Esophagus squamous epithelium (tissue), 5 donors: ENCODE data around the gene TMEM256. TPM values are rescaled to one million over a fixed set of nuclear protein-coding genes. Genes with fewer than 3 reads are reported as not detected.
"Not testable (repeated sequence)": the region's sequence is repeated elsewhere in the genome, so short reads cannot be mapped to it uniquely, and the experiment has no call there.

Experiments used
- DNase-seq: peaks from one replicate; lab custom pipeline; 2025; lab: John Stamatoyannopoulos, UW
- H3K27ac ChIP-seq, 4 donors: fragments of 200-600 bp; sonication (generic); one replicate each; pipeline ENCODE4 v1.5.1; 2016 to 2019; ENCODE audit warnings: mild to moderate bottlenecking in 1 of 4
- H3K27me3 ChIP-seq, 4 donors: fragments of 200-600 bp; sonication (generic); 1 replicate in 3 of 4; 2 replicates in 1 of 4; pipeline versions ENCODE4 v1.5.1 to v1.6.0; 2017 to 2021; ENCODE audit warnings: antibody characterized with exemption in 1 of 4
- H3K36me3 ChIP-seq, 3 donors: fragments of 200-600 bp; sonication (generic); one replicate each; pipeline ENCODE4 v1.5.1; 2016 to 2019
- H3K4me1 ChIP-seq, 3 donors: fragments of 200-600 bp; sonication (generic); one replicate each; pipeline ENCODE4 v1.5.1; 2017 to 2019
- H3K4me3 ChIP-seq, 4 donors: fragments of 200-600 bp; sonication (generic); 1 replicate in 3 of 4; 2 replicates in 1 of 4; pipeline ENCODE4 v1.5.1; 2016 to 2019; ENCODE audit warnings: mild to moderate bottlenecking in 2 of 4, moderate library complexity in 1 of 4
- H3K9me3 ChIP-seq, 3 donors: fragments of 200-600 bp; sonication (generic); one replicate each; pipeline ENCODE4 v1.5.1; 2016 to 2019
- CTCF ChIP-seq, 6 experiments: fragments of 450-650 bp in 4 of 6; fragments of 200-600 bp in 2 of 6; sonication (generic) in 2 of 6; IDR thresholded peaks; one replicate each; pipeline ENCODE4 v1.5.1; 2016 to 2019; ENCODE audit warnings: antibody characterized with exemption in 6 of 6, mild to moderate bottlenecking in 4 of 6, moderate library complexity in 4 of 6
- POLR2A ChIP-seq, 4 donors: fragments of 450-650 bp; IDR thresholded peaks; one replicate each; pipeline ENCODE4 v1.6.1; 2017; ENCODE audit warnings: antibody characterized with exemption in 4 of 4, mild to moderate bottlenecking in 4 of 4, moderate library complexity in 3 of 4
- WGBS, 2 donors: methylation state at CpG; one replicate each; pipeline ENCODE4 v1.1.5; 2018; 5-methylcytosine and 5-hydroxymethylcytosine counted together
- intact Hi-C: fragments of 100-400 bp; cut with DNase I; formaldehyde crosslinking; loops from one replicate; pipeline ENCODE4 v1.15.0; 2022
- total RNA-seq, 4 donors: library from RNA; depleted of rRNA; stranded (reverse); fragments of >200 nt; gene quantifications; one replicate each; pipeline ENCODE4 v1.1.0, GENCODE V29; 2016
- donor health status: DM: yes; HTN: yes; CAD: no.

Gene TMEM256
- total RNA-seq, 4 donors from 2014 or later = 27.9 to 88.0 (median 66.7) TPM

- no peaks in the 10 kb centered on the region for H3K9me3 ChIP-seq
- no peak overlapping the region for H3K27ac ChIP-seq
- no peaks in the 10 kb centered on the region for H3K36me3 ChIP-seq
- no peaks in the 10 kb centered on the region for H3K27me3 ChIP-seq
- 72 to 73% methylated on average over 4 to 5 of the region's 5 CpGs for WGBS, 2 donors
- TF ChIP-seq CTCF (IDR thresholded peaks at IDR 0.05) (no peak), POLR2A (IDR thresholded peaks at IDR 0.05) (no peak)
- no peak overlapping the region for H3K4me3 ChIP-seq
- intact Hi-C loops = no loop called here
- H3K4me1 ChIP-seq = no peaks in the 10 kb centered on the region
- DNase-seq = no peak
These were observed 34.1 kb downstream of the TMEM256 start for GRCh38 chr17:7369825-7370224.

GRCh38 chr17:7368599-7368994, 35.3 kb downstream of the TMEM256 start:
- H3K4me3 ChIP-seq, H3K36me3 ChIP-seq, H3K4me1 ChIP-seq, H3K27ac ChIP-seq, H3K27me3 ChIP-seq, DNase-seq, H3K9me3 ChIP-seq, intact Hi-C loops: not testable (repeated sequence)
- 82 to 85% methylated on average over 5 of the region's 5 CpGs for WGBS, 2 donors

- WGBS, 2 donors = 70 to 72% methylated on average over 13 of the region's 13 CpGs
- Histone ChIP-seq H3K4me1 (no peaks in the 10 kb centered on the region), H3K36me3 (no peaks in the 10 kb centered on the region), H3K27me3 (no peaks in the 10 kb centered on the region), H3K27ac (no peak overlapping the region), H3K4me3 (no peak overlapping the region), H3K9me3 (no peaks in the 10 kb centered on the region)
- intact Hi-C loops = no loop called here
- DNase-seq = no peak
- TF ChIP-seq CTCF (IDR thresholded peaks at IDR 0.05) (no peak), POLR2A (IDR thresholded peaks at IDR 0.05) (no peak)
These were observed 35.8 kb downstream of the TMEM256 start for GRCh38 chr17:7367918-7368598.

- no peaks in the 10 kb centered on the region for H3K27me3 ChIP-seq
- no peaks in the 10 kb centered on the region for H3K9me3 ChIP-seq
- intact Hi-C loops = no loop called here
- WGBS, 2 donors = 80 to 86% methylated on average over 5 to 6 of the region's 8 CpGs
- H3K27ac ChIP-seq = no peak overlapping the region
- H3K36me3 ChIP-seq = no peaks in the 10 kb centered on the region
- H3K4me1 ChIP-seq = peaks cover 0 to 4% (median 0%) of the 10 kb centered on the region in 3 donors
- TF ChIP-seq CTCF (IDR thresholded peaks at IDR 0.05) = no peak
- no peak overlapping the region for H3K4me3 ChIP-seq
- no peak for DNase-seq
These were observed 36.8 kb downstream of the TMEM256 start for GRCh38 chr17:7367083-7367482.

- intact Hi-C loops, DNase-seq, H3K4me3 ChIP-seq, H3K27ac ChIP-seq, H3K36me3 ChIP-seq, H3K9me3 ChIP-seq, H3K4me1 ChIP-seq, H3K27me3 ChIP-seq: not testable (repeated sequence)
- 87 to 91% methylated on average over 3 to 6 of the region's 7 CpGs for WGBS, 2 donors
These were observed 37.9 kb downstream of the TMEM256 start for GRCh38 chr17:7365963-7366362.

- no peak for DNase-seq
- Histone ChIP-seq H3K27me3 (no peaks in the 10 kb centered on the region), H3K36me3 (no peaks in the 10 kb centered on the region), H3K4me3 (no peak overlapping the region), H3K27ac (no peak overlapping the region), H3K9me3 (no peaks in the 10 kb centered on the region), H3K4me1 (peaks cover 0 to 9% (median 0%) of the 10 kb centered on the region in 3 donors)
- TF ChIP-seq POLR2A (IDR thresholded peaks at IDR 0.05) (no peak), CTCF (IDR thresholded peaks at IDR 0.05) (no peak)
- WGBS, 2 donors = 69 to 70% methylated on average over 5 to 6 of the region's 6 CpGs
- intact Hi-C loops = no loop called here
These were observed 40.6 kb downstream of the TMEM256 start for GRCh38 chr17:7363311-7363710.
